HG03060 (cell line): ENCODE data around the gene DTWD1.
"Not testable (repeated sequence)": the region's sequence is repeated elsewhere in the genome, so short reads cannot be mapped to it uniquely, and the experiment has no call there.

Experiments used
- ATAC-seq: cut with Tn5 transposase; IDR thresholded peaks from one replicate; pipeline ENCODE4 v1.9.1; 2021; ENCODE audit warnings: low read depth, moderate number of reproducible peaks; ENCODE audit not compliant: unreplicated experiment

DTWD1 gene

GRCh38 chr15:49645277-49645676, 24.4 kb downstream of the DTWD1 start:
- no peak for ATAC-seq

GRCh38 chr15:49645941-49646340, 25.1 kb downstream of the DTWD1 start:
- no peak for ATAC-seq

GRCh38 chr15:49646891-49647290, 26.0 kb downstream of the DTWD1 start:
- ATAC-seq = no peak

GRCh38 chr15:49649987-49650386, 29.1 kb downstream of the DTWD1 start:
- ATAC-seq = no peak

- ATAC-seq = no peak
These were observed 29.8 kb downstream of the DTWD1 start for GRCh38 chr15:49650676-49651075.

GRCh38 chr15:49652922-49653321, 32.1 kb downstream of the DTWD1 start:
- ATAC-seq = no peak

GRCh38 chr15:49656734-49657133, 35.9 kb downstream of the DTWD1 start:
- ATAC-seq = no peak

- ATAC-seq = no peak
These were observed 43.9 kb downstream of the DTWD1 start for GRCh38 chr15:49664716-49665115.

GRCh38 chr15:49666486-49666885, 45.6 kb downstream of the DTWD1 start:
- not testable (repeated sequence) for ATAC-seq

- no peak for ATAC-seq
These were observed 48.4 kb downstream of the DTWD1 start for GRCh38 chr15:49669288-49669687.

GRCh38 chr15:49673861-49674260, 53.0 kb downstream of the DTWD1 start:
- ATAC-seq = no peak

- no peak for ATAC-seq
These were observed 53.5 kb downstream of the DTWD1 start for GRCh38 chr15:49674370-49674769.

GRCh38 chr15:49675041-49675440, 54.2 kb downstream of the DTWD1 start:
- no peak for ATAC-seq

GRCh38 chr15:49678655-49679054, 57.8 kb downstream of the DTWD1 start:
- no peak for ATAC-seq

- no peak for ATAC-seq
These were observed 65.8 kb downstream of the DTWD1 start for GRCh38 chr15:49686599-49686998.

- no peak for ATAC-seq
These were observed 67.4 kb downstream of the DTWD1 start for GRCh38 chr15:49688135-49688790.

- ATAC-seq = no peak
These were observed 71.8 kb downstream of the DTWD1 start for GRCh38 chr15:49692514-49693090.

- ATAC-seq = no peak
These were observed 72.7 kb downstream of the DTWD1 start for GRCh38 chr15:49693498-49693897.

- ATAC-seq = no peak
These were observed 75.6 kb downstream of the DTWD1 start for GRCh38 chr15:49696433-49696832.

- ATAC-seq = no peak
These were observed 76.3 kb downstream of the DTWD1 start for GRCh38 chr15:49697121-49697520.

- ATAC-seq = not testable (repeated sequence)
These were observed 82.1 kb downstream of the DTWD1 start for GRCh38 chr15:49702982-49703381.
